ENCODE measurements around the gene PILRA. TPM values are rescaled to one million over a fixed set of nuclear protein-coding genes. Genes with fewer than 3 reads are reported as not detected.

The PILRA gene
- total RNA-seq, 3 donors from 2014 or later, result 4.3 to 9.9 (median 7.9) TPM

DNA sequence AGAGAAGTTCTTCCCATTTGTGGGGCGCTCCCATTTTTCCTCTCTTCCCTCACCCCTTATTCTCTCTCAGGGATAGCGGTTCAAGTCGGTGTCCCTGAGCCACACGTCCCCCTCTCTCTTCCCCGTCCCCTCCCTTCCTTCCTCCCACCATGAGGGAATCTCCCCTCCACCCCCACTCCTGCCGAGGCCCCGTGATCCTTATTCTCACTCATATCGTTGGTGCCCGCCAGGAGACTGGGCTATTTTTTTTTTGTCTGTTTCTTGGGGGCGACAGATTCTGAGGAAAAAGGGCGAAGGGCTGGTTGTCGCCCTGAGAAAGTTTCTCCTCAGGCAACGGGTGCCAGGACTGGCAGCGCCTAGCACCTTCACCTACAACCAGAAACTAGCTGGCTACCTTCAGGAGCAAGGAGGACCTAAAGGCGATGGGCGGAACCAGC, 54.5 kb downstream of the PILRA start:
- Histone ChIP-seq H3K9me3 (no peaks in the 10 kb centered on the region), H3K4me3 (peak overlapping the region; percentile 85 to 98 (median 88)), H3K4me1 (peaks cover 8 to 18% of the 10 kb centered on the region in 2 donors), H3K27ac (peak overlapping the region; percentile 99 to 100), H3K36me3 (no peaks in the 10 kb centered on the region), H3K27me3 (no peaks in the 10 kb centered on the region)
- no peak for DNase-seq (ENCODE audit: low spot score in 2 of 2)
- TF ChIP-seq POLR2AphosphoS5 (IDR thresholded peaks at IDR 0.05), result peak in 1 of 3 donors; percentile 1
- TF ChIP-seq, protein P1, sequence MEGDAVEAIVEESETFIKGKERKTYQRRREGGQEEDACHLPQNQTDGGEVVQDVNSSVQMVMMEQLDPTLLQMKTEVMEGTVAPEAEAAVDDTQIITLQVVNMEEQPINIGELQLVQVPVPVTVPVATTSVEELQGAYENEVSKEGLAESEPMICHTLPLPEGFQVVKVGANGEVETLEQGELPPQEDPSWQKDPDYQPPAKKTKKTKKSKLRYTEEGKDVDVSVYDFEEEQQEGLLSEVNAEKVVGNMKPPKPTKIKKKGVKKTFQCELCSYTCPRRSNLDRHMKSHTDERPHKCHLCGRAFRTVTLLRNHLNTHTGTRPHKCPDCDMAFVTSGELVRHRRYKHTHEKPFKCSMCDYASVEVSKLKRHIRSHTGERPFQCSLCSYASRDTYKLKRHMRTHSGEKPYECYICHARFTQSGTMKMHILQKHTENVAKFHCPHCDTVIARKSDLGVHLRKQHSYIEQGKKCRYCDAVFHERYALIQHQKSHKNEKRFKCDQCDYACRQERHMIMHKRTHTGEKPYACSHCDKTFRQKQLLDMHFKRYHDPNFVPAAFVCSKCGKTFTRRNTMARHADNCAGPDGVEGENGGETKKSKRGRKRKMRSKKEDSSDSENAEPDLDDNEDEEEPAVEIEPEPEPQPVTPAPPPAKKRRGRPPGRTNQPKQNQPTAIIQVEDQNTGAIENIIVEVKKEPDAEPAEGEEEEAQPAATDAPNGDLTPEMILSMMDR (IDR thresholded peaks at IDR 0.05), result no peak
- intact Hi-C loops (cut with DNase I; ENCODE audit: low total_unique reads), result no loop called here

DNA sequence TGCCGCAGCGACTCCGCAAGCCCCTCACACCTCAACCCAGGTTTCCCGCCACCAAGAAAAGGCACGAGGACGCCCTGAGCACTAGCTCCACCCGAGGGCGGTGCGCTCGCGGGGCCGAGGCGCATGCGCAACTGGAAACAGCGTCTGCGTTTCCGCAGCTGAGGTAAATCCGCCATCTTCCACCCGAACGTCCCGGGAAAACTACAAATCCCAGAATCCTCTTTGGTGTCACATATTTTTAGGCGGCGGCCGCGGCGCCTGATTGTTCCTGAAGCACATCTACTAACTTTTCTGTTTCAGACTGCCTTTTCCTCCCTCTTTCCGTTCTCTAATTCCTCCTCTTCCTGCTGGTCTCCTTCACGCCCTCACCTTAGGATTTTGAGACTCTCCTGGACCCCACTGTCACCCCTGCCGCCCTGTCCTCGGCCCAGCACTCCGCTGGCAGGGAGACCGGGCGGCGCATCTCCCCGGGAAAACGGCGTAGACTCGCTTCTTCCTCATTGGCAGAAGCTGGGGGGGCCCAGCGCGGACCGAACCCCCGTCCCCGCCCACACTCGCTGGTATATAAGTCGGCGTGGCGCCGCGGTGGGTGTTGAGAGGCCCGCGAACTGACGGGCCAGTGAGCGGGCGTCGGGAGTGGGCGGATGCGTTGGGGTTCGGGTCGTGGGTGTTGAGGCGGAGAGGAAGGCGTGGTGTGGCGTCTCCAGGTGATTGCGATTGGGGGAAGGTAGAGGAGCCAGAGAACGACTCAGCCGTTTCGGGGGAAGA, 55.1 kb downstream of the PILRA start, which contains the start of gene ZCWPW1:
ZCWPW1 (minus strand) TSS at position 505 of the 768 bp plus-strand sequence. CDS start 8,054 bp downstream, outside the sequence.
- DNase-seq (ENCODE audit: low spot score in 2 of 2), result peak; percentile 96 to 97
- Histone ChIP-seq H3K36me3 (no peaks in the 10 kb centered on the region), H3K27me3 (no peaks in the 10 kb centered on the region), H3K27ac (peak within 1 kb of the TSS; percentile 99 to 100), H3K9me3 (no peaks in the 10 kb centered on the region), H3K4me1 (peaks cover 8 to 20% of the 10 kb centered on the region in 2 donors), H3K4me3 (peak within 1 kb of the TSS; percentile 85 to 98 (median 88))
- peak; percentile 99 to 100 (median 100) for TF ChIP-seq POLR2AphosphoS5 (IDR thresholded peaks at IDR 0.05)
- TF ChIP-seq POLR2A (IDR thresholded peaks at IDR 0.05), result peak; percentile 99
- TF ChIP-seq, protein P1 (IDR thresholded peaks at IDR 0.05), result no peak
- intact Hi-C loops (cut with DNase I; ENCODE audit: low total_unique reads), result no loop called here

DNA sequence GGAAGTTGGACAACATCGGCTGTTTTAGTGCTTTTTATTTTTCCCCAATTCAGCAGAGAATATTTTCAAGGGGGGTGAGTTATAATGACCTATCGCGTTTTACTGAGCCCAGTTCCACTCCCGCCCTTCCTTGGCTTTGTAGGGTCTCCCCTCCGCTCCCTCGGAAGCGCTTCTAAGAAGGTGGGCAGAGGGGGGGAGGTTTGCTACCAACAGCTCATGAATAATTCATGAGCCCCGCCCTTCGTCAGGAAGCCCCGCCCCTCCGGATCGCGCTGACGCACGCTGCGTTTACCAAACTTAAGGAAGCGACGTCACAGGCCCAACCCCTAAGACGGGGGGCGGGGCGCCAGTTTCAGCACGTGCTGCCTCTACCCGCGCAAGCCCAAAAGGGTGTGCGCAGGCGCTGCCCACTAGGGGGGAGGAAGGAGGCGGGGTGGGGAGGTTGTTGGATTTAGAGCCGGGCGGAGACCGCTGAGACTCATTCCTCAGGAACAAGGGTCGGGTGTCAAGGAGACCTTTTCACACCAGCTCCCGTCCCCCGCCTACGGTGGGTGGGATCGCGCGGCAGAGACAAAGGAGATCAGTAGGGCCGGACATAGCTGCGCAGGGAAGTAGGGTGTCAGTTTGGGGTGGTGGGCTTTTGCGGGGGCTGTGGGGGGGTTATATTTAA, 55.8 kb downstream of the PILRA start:
- no peaks in the 10 kb centered on the region for H3K9me3 ChIP-seq
- DNase-seq (ENCODE audit: low spot score in 2 of 2), result peak; percentile 100

DNA sequence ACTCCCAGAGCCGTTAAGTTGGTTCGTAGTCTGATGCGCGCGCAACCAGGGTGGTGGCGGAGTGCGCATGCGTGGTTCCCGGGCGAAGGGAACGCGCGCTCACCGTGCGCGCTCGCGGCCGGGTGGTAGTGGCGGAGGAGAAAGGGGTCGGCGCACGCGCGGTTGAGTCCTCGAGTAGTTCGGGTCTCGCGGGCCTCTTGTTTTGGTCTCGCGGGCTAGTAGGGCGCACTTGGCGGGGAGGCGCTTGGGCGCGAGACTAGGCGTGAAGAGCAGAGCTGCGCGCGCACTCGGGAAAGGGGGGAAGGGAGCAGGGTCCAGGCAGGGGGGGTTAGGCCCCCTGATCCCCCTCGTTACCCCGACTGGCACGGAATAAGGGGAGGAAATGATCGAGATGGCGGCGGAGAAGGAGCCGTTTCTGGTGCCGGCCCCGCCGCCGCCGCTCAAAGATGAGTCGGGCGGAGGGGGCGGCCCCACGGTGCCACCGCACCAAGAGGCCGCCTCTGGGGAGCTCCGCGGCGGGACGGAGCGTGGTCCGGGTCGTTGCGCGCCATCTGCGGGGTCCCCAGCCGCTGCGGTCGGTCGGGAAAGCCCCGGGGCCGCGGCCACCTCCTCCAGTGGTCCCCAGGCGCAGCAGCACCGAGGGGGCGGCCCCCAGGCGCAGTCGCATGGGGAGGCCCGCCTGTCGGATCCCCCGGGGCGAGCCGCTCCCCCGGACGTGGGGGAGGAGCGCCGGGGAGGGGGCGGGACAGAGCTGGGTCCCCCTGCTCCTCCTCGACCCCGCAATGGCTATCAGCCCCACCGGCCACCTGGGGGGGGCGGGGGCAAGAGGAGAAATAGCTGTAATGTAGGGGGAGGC, 56.6 kb downstream of the PILRA start, which contains the start of gene MEPCE:
MEPCE (plus strand) TSS at position 195 of the 856 bp plus-strand sequence; CDS start at position 383, 188 bp downstream.
- peak within 1 kb of the TSS; percentile 85 to 98 (median 88) for H3K4me3 ChIP-seq
- peak within 1 kb of the TSS; percentile 99 to 100 for H3K27ac ChIP-seq
- no peaks in the 10 kb centered on the region for H3K36me3 ChIP-seq
- peaks cover 8 to 28% of the 10 kb centered on the region in 2 donors for H3K4me1 ChIP-seq
- intact Hi-C loops (cut with DNase I; ENCODE audit: low total_unique reads), result no loop called here
- peak in 1 of 3 donors; percentile 64 for TF ChIP-seq POLR2AphosphoS5 (IDR thresholded peaks at IDR 0.05)
- TF ChIP-seq, protein P1 (IDR thresholded peaks at IDR 0.05), result no peak
- no peaks in the 10 kb centered on the region for H3K27me3 ChIP-seq
- H3K9me3 ChIP-seq, result no peaks in the 10 kb centered on the region
- DNase-seq (ENCODE audit: low spot score in 2 of 2), result peak; percentile 96

More for the DNA sequence above, 55.8 kb downstream of the PILRA start:
- Histone ChIP-seq H3K4me1 (peaks cover 8 to 22% of the 10 kb centered on the region in 2 donors), H3K27me3 (no peaks in the 10 kb centered on the region), H3K4me3 (peak overlapping the region; percentile 85 to 98 (median 88)), H3K36me3 (no peaks in the 10 kb centered on the region), H3K27ac (peak overlapping the region; percentile 99 to 100)
- TF ChIP-seq POLR2A (IDR thresholded peaks at IDR 0.05), result peak; percentile 43
- TF ChIP-seq, protein P1 (IDR thresholded peaks at IDR 0.05), result peak; percentile 46 to 86 (median 82)
- TF ChIP-seq POLR2AphosphoS5 (IDR thresholded peaks at IDR 0.05), result peak; percentile 91 to 98 (median 97)
- intact Hi-C loops (cut with DNase I; ENCODE audit: low total_unique reads), result no loop called here
